Measurements from ENCODE around the gene MUC22. TPM values are rescaled to one million over a fixed set of nuclear protein-coding genes. Genes with fewer than 3 reads are reported as not detected.

Gene MUC22
- polyA plus RNA-seq, 1 experiment: not detected

GRCh38 chr6:31004794-31005193 is 5.5 kb upstream of the MUC22 start:
- POLR2A ChIA-PET: no interaction called here
- peaks cover 2% of the 10 kb centered on the region; the same call in 1 of the 2 replicates for H3K27me3 ChIP-seq (ENCODE audit: control insufficient read depth, insufficient read depth, low read length)
- H3K36me3 ChIP-seq (ENCODE audit: control insufficient read depth, insufficient read depth, low read length): no peaks in the 10 kb centered on the region
- DNase-seq (ENCODE audit: low read depth): no peak
- CTCF ChIA-PET: interaction anchor here (0.7 kb wide), 1 partner anchor 43 kb away, joined by 3 read pairs; no protein-coding TSS in a partner anchor
- TF ChIP-seq, protein P1, sequence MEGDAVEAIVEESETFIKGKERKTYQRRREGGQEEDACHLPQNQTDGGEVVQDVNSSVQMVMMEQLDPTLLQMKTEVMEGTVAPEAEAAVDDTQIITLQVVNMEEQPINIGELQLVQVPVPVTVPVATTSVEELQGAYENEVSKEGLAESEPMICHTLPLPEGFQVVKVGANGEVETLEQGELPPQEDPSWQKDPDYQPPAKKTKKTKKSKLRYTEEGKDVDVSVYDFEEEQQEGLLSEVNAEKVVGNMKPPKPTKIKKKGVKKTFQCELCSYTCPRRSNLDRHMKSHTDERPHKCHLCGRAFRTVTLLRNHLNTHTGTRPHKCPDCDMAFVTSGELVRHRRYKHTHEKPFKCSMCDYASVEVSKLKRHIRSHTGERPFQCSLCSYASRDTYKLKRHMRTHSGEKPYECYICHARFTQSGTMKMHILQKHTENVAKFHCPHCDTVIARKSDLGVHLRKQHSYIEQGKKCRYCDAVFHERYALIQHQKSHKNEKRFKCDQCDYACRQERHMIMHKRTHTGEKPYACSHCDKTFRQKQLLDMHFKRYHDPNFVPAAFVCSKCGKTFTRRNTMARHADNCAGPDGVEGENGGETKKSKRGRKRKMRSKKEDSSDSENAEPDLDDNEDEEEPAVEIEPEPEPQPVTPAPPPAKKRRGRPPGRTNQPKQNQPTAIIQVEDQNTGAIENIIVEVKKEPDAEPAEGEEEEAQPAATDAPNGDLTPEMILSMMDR (IDR thresholded peaks at IDR 0.05; ENCODE audit: insufficient read depth, low read depth, low read length): no peak
- H3K4me3 ChIP-seq (ENCODE audit: low read depth, low read length): no peak overlapping the region

DNA sequence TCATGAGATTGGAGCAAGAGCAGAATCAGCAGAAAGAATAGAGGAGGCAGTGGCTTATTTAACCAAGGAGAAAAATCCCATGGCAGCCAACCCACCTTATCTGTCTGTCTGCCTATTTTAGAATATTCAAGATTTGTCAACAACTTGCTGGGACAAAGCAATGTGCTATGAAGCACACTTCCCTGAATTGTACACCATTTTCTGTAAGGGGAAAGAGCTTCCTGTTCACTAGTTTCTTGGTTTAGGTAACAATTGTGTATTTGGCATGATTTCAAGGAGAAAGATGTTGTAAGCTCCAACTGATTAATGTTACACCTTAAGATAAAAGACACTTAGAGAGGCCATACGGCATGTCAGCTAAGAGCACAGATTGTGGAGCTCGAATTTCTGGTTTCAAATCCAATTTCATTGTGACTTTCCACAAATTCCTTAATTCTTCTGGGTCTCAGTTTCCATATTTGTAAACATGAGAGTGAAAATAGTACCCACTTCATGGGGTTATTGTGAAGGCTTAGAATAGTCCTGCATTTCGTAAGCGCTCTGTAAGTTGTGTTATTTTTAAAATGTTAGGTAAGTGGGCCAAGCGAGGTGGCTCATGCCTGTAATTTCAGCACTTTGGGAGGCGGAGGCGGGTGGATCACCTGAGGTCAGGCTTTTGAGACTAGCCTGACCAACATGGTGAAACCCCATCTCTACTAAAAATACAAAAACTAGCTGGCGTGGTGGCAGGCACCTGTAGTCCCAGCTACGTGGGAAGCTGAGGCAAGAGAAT is 4.8 kb upstream of the MUC22 start:
- no peak for DNase-seq (ENCODE audit: low read depth)
- TF ChIP-seq, protein P1 (IDR thresholded peaks at IDR 0.05; ENCODE audit: insufficient read depth, low read depth, low read length): no peak
- Histone ChIP-seq H3K4me3 (ENCODE audit: low read depth, low read length) (no peak overlapping the region), H3K27me3 (ENCODE audit: control insufficient read depth, insufficient read depth, low read length) (peaks cover 2% of the 10 kb centered on the region; the same call in 1 of the 2 replicates), H3K36me3 (ENCODE audit: control insufficient read depth, insufficient read depth, low read length) (no peaks in the 10 kb centered on the region)
- CTCF ChIA-PET: no interaction called here
- POLR2A ChIA-PET: no interaction called here

- peak; percentile 60 for DNase-seq (ENCODE audit: low read depth)
- ChIA-PET CTCF (interaction anchor here (1.2 kb wide), 1 partner anchor 10 kb away, joined by 3 read pairs; no protein-coding TSS in a partner anchor), POLR2A (no interaction called here)
- Histone ChIP-seq H3K27me3 (ENCODE audit: control insufficient read depth, insufficient read depth, low read length) (peaks cover 2% of the 10 kb centered on the region; the same call in 1 of the 2 replicates), H3K36me3 (ENCODE audit: control insufficient read depth, insufficient read depth, low read length) (no peaks in the 10 kb centered on the region), H3K4me3 (ENCODE audit: low read depth, low read length) (no peak overlapping the region)
- TF ChIP-seq, protein P1 (IDR thresholded peaks at IDR 0.05; ENCODE audit: insufficient read depth, low read depth, low read length): no peak
Observed at GRCh38 chr6:31007694-31008093, 2.6 kb upstream of the MUC22 start.

- H3K27me3 ChIP-seq (ENCODE audit: control insufficient read depth, insufficient read depth, low read length): peaks cover 2% of the 10 kb centered on the region; the same call in 1 of the 2 replicates
- ChIA-PET POLR2A (no interaction called here), CTCF (interaction anchor here (1.2 kb wide), 1 partner anchor 9 kb away, joined by 3 read pairs; no protein-coding TSS in a partner anchor)
- no peaks in the 10 kb centered on the region for H3K36me3 ChIP-seq (ENCODE audit: control insufficient read depth, insufficient read depth, low read length)
- no peak overlapping the region for H3K4me3 ChIP-seq (ENCODE audit: low read depth, low read length)
- DNase-seq (ENCODE audit: low read depth): no peak
- TF ChIP-seq, protein P1 (IDR thresholded peaks at IDR 0.05; ENCODE audit: insufficient read depth, low read depth, low read length): no peak
Observed at GRCh38 chr6:31008165-31008564, 2.1 kb upstream of the MUC22 start.

- no peak for DNase-seq (ENCODE audit: low read depth)
- H3K27me3 ChIP-seq (ENCODE audit: control insufficient read depth, insufficient read depth, low read length): peaks cover 2% of the 10 kb centered on the region; the same call in 1 of the 2 replicates
- TF ChIP-seq, protein P1 (IDR thresholded peaks at IDR 0.05; ENCODE audit: insufficient read depth, low read depth, low read length): no peak
- H3K4me3 ChIP-seq (ENCODE audit: low read depth, low read length): no peak overlapping the region
- CTCF ChIA-PET: interaction anchor here (0.6 to 0.9 kb wide), 2 partner anchors 13 to 78 kb away, joined by 3 to 5 read pairs; no protein-coding TSS in a partner anchor
- H3K36me3 ChIP-seq (ENCODE audit: control insufficient read depth, insufficient read depth, low read length): no peaks in the 10 kb centered on the region
- POLR2A ChIA-PET: no interaction called here
Observed at GRCh38 chr6:31009731-31010130, 543 bp upstream of the MUC22 start.

Measured in BJ (cell line).